Measurements from ENCODE around the gene URB1.

Gene URB1

GRCh38 chr21:32380940-32381339 lies 11.9 kb downstream of the URB1 start:
- TF ChIP-seq REST (IDR thresholded peaks at IDR 0.05; ENCODE audit: insufficient read depth in 1 of 2, low read depth in 2 of 2, low read length in 2 of 2) (no peak), POLR2AphosphoS5 (IDR thresholded peaks at IDR 0.05; ENCODE audit: low read depth, low read length) (no peak), TAF1 (IDR thresholded peaks at IDR 0.05; ENCODE audit: borderline replicate concordance, insufficient read depth, low read length) (no peak), FOXP2 (optimal IDR thresholded peaks at IDR 0.05; ENCODE audit: borderline replicate concordance, extremely low read depth, extremely low read length, insufficient read depth) (no peak), SIN3A (IDR thresholded peaks at IDR 0.05; ENCODE audit: borderline replicate concordance, insufficient read depth, low read length) (no peak)

GRCh38 chr21:32378956-32379355 lies 13.9 kb downstream of the URB1 start:
- TF ChIP-seq FOXP2 (optimal IDR thresholded peaks at IDR 0.05; ENCODE audit: borderline replicate concordance, extremely low read depth, extremely low read length, insufficient read depth): no peak
- no peak for TF ChIP-seq TAF1 (IDR thresholded peaks at IDR 0.05; ENCODE audit: borderline replicate concordance, insufficient read depth, low read length)
- TF ChIP-seq POLR2AphosphoS5 (IDR thresholded peaks at IDR 0.05; ENCODE audit: low read depth, low read length): no peak
- no peak for TF ChIP-seq REST (IDR thresholded peaks at IDR 0.05; ENCODE audit: insufficient read depth in 1 of 2, low read depth in 2 of 2, low read length in 2 of 2)
- no peak for TF ChIP-seq SIN3A (IDR thresholded peaks at IDR 0.05; ENCODE audit: borderline replicate concordance, insufficient read depth, low read length)

- TF ChIP-seq SIN3A (IDR thresholded peaks at IDR 0.05; ENCODE audit: borderline replicate concordance, insufficient read depth, low read length) (no peak), REST (IDR thresholded peaks at IDR 0.05; ENCODE audit: insufficient read depth in 1 of 2, low read depth in 2 of 2, low read length in 2 of 2) (no peak), FOXP2 (optimal IDR thresholded peaks at IDR 0.05; ENCODE audit: borderline replicate concordance, extremely low read depth, extremely low read length, insufficient read depth) (no peak), TAF1 (IDR thresholded peaks at IDR 0.05; ENCODE audit: borderline replicate concordance, insufficient read depth, low read length) (no peak), POLR2AphosphoS5 (IDR thresholded peaks at IDR 0.05; ENCODE audit: low read depth, low read length) (no peak)
Observed at GRCh38 chr21:32377991-32378390, 14.8 kb downstream of the URB1 start.

GRCh38 chr21:32377506-32377905 lies 15.3 kb downstream of the URB1 start:
- TF ChIP-seq REST (IDR thresholded peaks at IDR 0.05; ENCODE audit: insufficient read depth in 1 of 2, low read depth in 2 of 2, low read length in 2 of 2): no peak
- TF ChIP-seq POLR2AphosphoS5 (IDR thresholded peaks at IDR 0.05; ENCODE audit: low read depth, low read length): no peak
- no peak for TF ChIP-seq SIN3A (IDR thresholded peaks at IDR 0.05; ENCODE audit: borderline replicate concordance, insufficient read depth, low read length)
- no peak for TF ChIP-seq FOXP2 (optimal IDR thresholded peaks at IDR 0.05; ENCODE audit: borderline replicate concordance, extremely low read depth, extremely low read length, insufficient read depth)
- no peak for TF ChIP-seq TAF1 (IDR thresholded peaks at IDR 0.05; ENCODE audit: borderline replicate concordance, insufficient read depth, low read length)

- TF ChIP-seq TAF1 (IDR thresholded peaks at IDR 0.05; ENCODE audit: borderline replicate concordance, insufficient read depth, low read length) (no peak), POLR2AphosphoS5 (IDR thresholded peaks at IDR 0.05; ENCODE audit: low read depth, low read length) (no peak), SIN3A (IDR thresholded peaks at IDR 0.05; ENCODE audit: borderline replicate concordance, insufficient read depth, low read length) (no peak), FOXP2 (optimal IDR thresholded peaks at IDR 0.05; ENCODE audit: borderline replicate concordance, extremely low read depth, extremely low read length, insufficient read depth) (no peak), REST (IDR thresholded peaks at IDR 0.05; ENCODE audit: insufficient read depth in 1 of 2, low read depth in 2 of 2, low read length in 2 of 2) (no peak)
Observed at GRCh38 chr21:32372755-32373154, 20.1 kb downstream of the URB1 start.
